HuH-7 (cell line): ENCODE measurements around the gene GPX1.

Experiments used
- DNase-seq: peaks from one replicate; pipeline ENCODE4 v3.0.0; 2011; ENCODE audit warnings: low spot score

GPX1 gene

GRCh38 chr3:49311283-49311682, 46.9 kb downstream of the GPX1 start:
- DNase-seq = no peak

- no peak for DNase-seq
Measured at GRCh38 chr3:49310677-49311076, 47.5 kb downstream of the GPX1 start.
